Ovary (tissue), 1 donor: ENCODE results near the gene DROSHA.

Experiments used
- EP300 ChIP-seq: sonication (generic); formaldehyde crosslinking; IDR thresholded peaks from one replicate; pipeline ENCODE4 v1.6.1; 2017; ENCODE audit warnings: antibody characterized with exemption
- POLR2A ChIP-seq: fragments of 450-650 bp; IDR thresholded peaks from one replicate; pipeline ENCODE4 v1.6.1; 2017; ENCODE audit warnings: antibody characterized with exemption, mild to moderate bottlenecking, moderate library complexity

- no peak for TF ChIP-seq POLR2A
- no peak for TF ChIP-seq EP300
Observed at GRCh38 chr5:31469886-31470285, 62.0 kb downstream of the DROSHA start.
